SK-N-SH treated with all-trans-retinoic acid at 6 μM for 48 hours (cell line): Measurements from ENCODE around the gene TCERG1L.

ENCODE experiments used
- ARNTL ChIP-seq: fragments of 450-650 bp; formaldehyde crosslinking; IDR thresholded peaks from 2 replicates; pipeline ENCODE4 v1.5.0; 2020; ENCODE audit warnings: low read depth, mild to moderate bottlenecking, moderate library complexity, borderline replicate concordance
- CSDC2 ChIP-seq: fragments of 250-450 bp; sonication (Bioruptor Pico); IDR thresholded peaks from 2 replicates; pipeline ENCODE4 v1.5.0; 2020; ENCODE audit warnings: mild to moderate bottlenecking, moderate library complexity
- ISL1 ChIP-seq: fragments of 250-450 bp; sonication (Bioruptor Pico); IDR thresholded peaks from 2 replicates; pipeline ENCODE4 v2.1.2; 2022; ENCODE audit warnings: mild to moderate bottlenecking, moderate library complexity
- RARB ChIP-seq: fragments of 250-450 bp; sonication (Bioruptor Pico); IDR thresholded peaks from 2 replicates; pipeline ENCODE4 v1.8.0; 2021; ENCODE audit warnings: mild to moderate bottlenecking, moderate library complexity
- TCF4 ChIP-seq: fragments of 250-450 bp; sonication (Bioruptor Pico); IDR thresholded peaks from 2 replicates; pipeline ENCODE4 v1.8.0; 2021; ENCODE audit warnings: mild to moderate bottlenecking, moderate library complexity, borderline replicate concordance
- TOX ChIP-seq: fragments of 250-450 bp; sonication (Bioruptor Pico); IDR thresholded peaks from 2 replicates; pipeline ENCODE4 v1.8.0; 2021; ENCODE audit warnings: mild to moderate bottlenecking, moderate library complexity, borderline replicate concordance
- ZFP30 ChIP-seq: fragments of 450-650 bp; formaldehyde crosslinking; IDR thresholded peaks from 2 replicates; pipeline ENCODE4 v1.5.0; 2022; ENCODE audit warnings: mild to moderate bottlenecking, moderate library complexity
- ZNF8 ChIP-seq: fragments of 450-650 bp; formaldehyde crosslinking; IDR thresholded peaks from 2 replicates; pipeline ENCODE4 v1.5.0; 2020; ENCODE audit warnings: mild to moderate bottlenecking, moderate library complexity
- TF ChIP-seq, protein P1 (sequence below): fragments of 250-450 bp; sonication (Bioruptor Pico); IDR thresholded peaks from 2 replicates; pipeline ENCODE4 v1.8.0; 2020; ENCODE audit warnings: mild to moderate bottlenecking, moderate library complexity, borderline replicate concordance

- TF ChIP-seq ISL1 (no peak), ZFP30 (CRISPR knock-in tag) (no peak), TOX (CRISPR knock-in tag) (no peak), ZNF8 (CRISPR knock-in tag) (no peak), TCF4 (CRISPR knock-in tag) (no peak), RARB (no peak), ARNTL (CRISPR knock-in tag) (no peak), CSDC2 (no peak)
- TF ChIP-seq, protein P1, sequence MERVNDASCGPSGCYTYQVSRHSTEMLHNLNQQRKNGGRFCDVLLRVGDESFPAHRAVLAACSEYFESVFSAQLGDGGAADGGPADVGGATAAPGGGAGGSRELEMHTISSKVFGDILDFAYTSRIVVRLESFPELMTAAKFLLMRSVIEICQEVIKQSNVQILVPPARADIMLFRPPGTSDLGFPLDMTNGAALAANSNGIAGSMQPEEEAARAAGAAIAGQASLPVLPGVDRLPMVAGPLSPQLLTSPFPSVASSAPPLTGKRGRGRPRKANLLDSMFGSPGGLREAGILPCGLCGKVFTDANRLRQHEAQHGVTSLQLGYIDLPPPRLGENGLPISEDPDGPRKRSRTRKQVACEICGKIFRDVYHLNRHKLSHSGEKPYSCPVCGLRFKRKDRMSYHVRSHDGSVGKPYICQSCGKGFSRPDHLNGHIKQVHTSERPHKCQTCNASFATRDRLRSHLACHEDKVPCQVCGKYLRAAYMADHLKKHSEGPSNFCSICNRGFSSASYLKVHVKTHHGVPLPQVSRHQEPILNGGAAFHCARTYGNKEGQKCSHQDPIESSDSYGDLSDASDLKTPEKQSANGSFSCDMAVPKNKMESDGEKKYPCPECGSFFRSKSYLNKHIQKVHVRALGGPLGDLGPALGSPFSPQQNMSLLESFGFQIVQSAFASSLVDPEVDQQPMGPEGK = no peak
These were observed 81.4 kb downstream of the TCERG1L start for GRCh38 chr10:131230166-131230565.
